Middle frontal gyrus (tissue), 1 donor: ENCODE data around the gene ZNF319.

Source experiments
- DNase-seq: peaks from one replicate; pipeline ENCODE4 v3.0.0-alpha.2; 2015; ENCODE audit warnings: low spot score; ENCODE audit errors: extremely low spot score

The ZNF319 gene

DNA sequence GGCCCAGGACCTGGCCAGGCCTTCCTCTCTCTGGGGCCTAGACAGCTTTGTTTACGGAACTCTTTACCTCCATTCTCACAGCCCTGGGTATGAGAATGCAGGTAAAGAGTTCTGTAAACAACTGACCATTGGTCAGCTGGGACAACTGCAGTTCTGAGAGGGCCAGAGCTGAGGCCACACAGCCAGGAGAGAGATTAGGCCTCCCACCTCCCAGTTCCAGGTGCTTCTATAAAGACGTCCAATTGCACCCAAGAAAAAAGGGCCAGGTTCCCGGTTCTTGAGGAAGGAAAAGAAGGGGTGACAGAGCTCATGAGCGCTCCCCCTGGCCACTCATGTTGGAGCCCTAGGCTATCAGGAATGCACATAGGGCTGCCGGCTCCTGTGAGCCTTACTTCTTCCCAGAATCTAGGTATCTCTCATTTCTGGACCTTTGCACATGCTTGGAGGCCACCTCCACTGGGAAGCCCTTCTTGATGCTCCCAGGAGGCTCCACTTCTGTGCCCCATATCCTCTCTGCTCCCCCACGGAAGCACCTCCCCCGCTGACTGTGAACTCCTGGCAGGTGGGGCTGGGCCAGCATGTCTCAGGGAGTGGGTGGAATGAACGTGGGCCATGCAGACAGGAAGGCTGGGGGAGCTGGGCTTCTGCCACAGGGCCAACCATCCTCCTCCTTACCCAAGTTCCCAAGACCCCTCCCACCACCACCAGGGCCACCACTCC lies 42.6 kb downstream of the ZNF319 start:
- DNase-seq = no peak

DNA sequence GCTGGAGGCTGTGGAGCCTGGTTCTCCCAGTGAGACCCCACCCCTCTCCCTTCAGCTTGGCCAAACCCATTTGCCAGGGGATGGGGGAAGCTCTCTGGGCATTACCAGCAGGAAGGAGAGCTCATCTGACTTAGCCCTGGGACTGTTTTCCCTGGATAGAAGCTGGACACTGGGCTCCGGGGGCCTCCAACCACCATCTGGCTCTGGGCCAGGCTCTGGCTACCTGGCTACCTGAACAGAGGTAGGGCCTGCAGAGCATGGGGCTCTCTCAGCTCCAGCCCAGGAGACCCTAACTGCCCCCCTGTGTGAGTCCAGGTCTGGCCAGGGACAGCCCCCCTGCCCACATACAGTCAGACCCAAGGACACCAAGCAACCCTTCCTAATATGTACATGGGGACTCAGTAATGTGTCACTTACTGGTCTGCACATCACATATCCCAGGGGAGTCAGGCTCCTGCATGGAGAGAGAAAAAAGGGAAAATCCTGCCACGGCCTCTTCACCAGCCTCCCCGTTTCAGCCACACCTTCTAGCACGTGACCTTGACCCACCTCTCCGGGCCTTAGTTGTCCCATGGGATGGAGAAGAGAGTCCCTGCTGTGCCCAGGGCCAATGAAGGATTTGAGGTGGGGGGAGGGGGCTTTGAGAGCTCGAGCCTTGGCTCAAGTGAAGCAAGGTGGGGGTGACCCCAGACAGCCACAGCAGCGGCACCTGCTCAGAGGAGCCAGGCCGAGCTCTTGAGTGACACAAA lies 43.4 kb downstream of the ZNF319 start:
- no peak for DNase-seq

DNA sequence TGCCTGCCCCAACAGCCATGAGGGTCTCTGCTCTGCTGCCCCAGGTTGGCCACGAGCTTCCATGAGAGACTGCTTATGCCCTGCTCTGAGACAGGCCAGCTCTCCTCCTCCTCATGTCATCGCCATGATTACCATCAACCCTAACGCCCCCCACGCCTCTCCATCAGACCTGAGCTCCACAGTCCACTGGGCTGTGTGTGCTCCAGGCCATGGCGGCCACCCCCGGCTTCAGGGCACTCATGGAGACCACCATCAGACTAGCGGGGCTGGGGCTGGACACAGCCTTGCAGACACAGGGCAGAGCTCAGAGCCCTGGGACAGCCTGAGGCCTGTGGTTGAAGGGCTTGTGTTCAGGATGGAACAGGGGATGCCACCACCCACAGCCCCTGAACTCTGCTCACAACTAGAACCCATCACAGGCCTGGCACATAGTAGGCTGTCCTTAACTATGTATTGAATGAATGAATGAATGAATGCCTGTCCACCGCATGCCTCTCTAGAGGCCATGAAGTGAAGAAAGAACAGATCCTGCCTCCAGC lies 44.1 kb downstream of the ZNF319 start:
- no peak for DNase-seq

GRCh38 chr16:57955572-57956188 lies 44.8 kb downstream of the ZNF319 start:
- no peak for DNase-seq

- DNase-seq = no peak
These were observed 46.6 kb downstream of the ZNF319 start for GRCh38 chr16:57953857-57954256.

DNA sequence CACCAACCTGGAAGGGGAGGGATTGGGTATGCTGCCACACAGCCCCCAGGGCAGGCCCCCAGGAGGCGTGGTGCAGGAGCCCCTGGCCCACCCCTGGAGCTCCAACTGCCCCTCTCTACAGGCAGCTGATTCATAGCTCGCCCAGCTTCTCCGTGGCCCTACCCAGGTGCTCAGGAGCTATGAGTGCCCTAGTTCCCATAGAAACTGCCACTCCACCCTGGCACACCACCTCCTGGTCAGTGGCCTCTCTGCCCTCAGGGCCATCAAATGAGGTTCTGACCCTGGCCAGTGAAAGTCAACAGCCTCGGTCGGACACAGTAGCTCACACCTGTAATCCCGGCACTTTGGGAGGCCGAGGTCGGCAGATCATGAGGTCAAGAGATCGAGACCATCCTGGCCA lies 47.6 kb downstream of the ZNF319 start:
- no peak for DNase-seq

DNA sequence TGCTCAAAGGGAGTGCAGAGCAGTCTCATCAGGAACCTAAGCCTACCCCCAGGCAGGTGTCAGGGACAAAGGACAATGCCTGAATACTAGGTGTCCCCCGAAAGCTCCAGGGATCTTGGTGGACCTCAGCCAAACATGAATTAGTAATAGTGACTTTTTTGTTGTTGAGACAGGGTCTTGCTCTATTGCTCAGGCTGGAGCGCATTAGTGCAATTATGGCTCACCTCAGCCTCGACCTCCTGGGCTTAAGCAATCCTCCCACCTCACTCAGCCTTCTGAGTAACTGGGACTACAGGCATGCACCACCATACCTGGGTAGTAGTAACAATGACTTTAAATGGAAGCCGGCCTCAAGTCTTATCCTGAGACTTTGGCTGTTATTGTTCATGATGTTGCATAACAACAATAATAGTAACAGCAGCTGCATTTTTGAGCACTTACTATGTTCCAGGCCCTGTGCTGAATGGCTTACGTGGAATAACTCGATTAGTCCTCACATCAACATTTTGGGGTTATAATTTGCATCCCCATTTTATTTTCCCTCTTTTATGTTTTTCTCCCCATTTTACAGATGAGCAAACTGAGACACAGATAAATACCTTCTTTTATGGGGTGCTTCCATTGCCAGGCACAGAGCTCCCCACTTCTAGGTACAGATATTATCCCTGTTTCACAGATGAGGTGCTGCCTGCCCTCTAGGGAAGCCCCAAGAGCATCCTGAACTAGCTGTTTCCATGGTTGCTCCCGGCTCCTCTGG lies 49.1 kb downstream of the ZNF319 start:
- no peak for DNase-seq

- no peak for DNase-seq
These were observed 50.1 kb downstream of the ZNF319 start for GRCh38 chr16:57950382-57950781.

- no peak for DNase-seq
These were observed 50.8 kb downstream of the ZNF319 start for GRCh38 chr16:57949595-57950238.

- DNase-seq = no peak
These were observed 51.5 kb downstream of the ZNF319 start for GRCh38 chr16:57949013-57949412.

DNA sequence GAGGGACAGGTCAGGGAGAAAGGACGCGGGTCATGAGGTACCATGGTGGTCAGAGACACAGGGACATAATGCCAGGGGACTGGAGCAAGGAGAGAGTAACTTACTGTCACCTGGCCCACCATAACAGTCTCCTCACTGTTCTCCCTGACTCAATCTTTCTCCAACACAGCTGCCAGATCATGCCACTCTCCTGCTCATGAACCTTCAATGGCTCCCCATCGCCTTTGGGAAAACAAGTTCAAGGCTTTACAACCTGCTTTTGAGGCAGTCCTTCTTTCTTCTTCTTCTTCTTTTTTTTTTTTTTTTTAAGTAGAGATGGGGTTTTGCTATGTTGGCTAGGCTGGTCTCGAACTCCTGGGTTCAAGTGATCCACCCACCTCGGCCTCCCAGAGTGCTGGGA lies 52.4 kb downstream of the ZNF319 start:
- DNase-seq = no peak

DNA sequence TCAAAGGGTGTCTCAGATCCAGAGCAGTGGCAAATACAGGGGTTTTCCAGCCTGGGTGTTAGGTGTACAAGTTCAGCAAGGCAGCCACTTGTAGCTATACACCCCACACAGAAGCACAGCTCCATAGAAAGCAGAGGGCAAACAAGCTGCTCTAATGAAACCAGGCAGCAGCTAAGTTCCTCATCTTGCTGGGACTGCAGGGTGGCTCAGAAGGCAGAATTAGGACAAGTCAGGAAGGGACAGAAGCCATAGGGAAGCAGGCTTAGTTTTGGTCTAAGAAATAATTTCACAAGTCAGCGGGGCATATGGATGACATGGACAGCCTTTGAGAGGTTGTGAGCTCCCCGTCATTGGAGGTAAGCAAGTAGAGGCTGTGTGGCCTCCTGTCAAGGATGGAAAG lies 53.2 kb downstream of the ZNF319 start:
- no peak for DNase-seq

DNA sequence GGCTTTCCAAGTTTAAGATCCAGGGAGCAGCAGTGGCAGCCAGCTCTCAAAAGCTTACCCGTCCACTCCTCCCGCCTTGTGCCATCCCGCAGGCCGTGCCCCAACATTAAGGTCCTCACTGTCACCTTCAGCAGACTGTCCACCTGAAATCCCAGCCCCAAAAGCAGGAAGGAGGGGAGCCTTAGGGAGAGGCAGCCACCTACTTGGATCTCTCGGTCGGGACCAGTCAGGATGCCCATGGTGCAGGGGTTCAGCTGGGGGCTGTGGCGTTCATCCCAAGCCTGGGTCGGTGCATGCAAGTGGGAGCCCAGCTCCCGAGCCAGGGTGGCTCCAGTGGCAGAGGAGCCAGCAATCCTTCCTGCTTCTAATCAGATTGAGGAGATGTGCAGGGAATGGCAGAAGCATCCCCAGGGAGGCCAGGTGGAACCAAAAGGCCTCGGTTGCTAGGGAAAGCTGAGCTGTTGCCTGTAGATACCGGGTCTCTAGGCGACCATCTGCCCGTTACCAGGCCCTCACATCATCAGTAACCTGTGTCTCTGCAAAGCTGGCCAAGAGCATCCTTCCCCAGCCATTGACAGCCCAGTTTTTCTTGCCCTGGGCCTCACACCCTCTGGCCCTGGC lies 54.2 kb downstream of the ZNF319 start:
- no peak for DNase-seq

DNA sequence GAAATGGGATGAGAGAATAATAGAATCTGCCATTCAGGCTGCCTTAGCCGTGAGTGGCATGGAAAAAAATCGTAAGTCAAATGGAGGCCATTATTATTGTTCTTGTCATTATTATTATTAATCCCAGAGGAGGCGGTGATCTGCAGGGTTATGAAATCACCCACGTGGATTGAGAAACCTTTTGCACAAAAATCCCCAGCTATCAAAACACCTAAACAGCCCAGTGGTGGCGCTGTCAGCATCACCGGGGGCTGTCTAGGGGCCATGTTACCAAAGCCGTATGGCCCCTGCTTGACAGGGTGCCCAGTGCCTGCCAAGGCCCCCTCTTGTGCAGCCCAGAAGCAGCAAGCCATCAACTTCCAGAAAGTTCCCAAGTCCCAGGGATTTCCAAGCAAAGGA lies 54.7 kb downstream of the ZNF319 start:
- DNase-seq = no peak

DNA sequence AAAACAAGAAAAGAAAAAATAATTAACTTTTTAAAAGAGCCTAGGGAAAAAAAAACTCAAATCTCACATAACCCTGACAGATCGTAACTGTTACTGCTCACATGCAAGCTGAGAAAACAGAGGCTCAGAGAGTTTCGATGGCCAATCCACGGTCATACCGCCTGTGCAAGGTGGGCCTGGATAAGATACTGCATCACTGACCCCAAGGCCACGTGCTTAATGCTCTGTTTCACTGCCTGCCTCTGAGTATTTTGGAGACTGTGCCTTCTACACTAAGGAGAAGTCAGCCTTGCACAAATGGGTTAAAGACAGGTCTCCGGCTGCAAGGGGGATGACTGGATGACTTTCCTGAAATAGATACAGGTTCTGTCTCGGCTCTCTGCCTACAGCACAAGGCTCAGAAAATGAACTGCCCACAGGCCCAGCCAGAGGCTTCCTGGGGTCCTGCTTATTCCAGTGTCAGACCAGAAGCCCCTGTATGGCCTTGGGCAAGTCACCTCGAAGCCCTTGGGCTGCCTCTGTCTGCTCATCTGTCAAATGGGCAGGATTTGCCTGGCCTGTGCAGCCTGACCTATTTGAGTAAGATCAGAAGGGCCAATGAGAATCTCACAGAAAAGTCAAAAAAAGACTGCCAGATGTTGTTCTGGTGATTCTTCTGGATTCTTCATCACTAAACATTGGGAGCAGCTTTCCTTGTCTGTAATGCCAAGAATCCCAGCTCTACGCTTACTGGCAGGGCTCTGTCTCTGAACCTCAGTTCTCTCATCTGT lies 55.3 kb downstream of the ZNF319 start:
- no peak for DNase-seq
